A549 (cell line): ENCODE measurements around the gene NAP1L4. TPM values are rescaled to one million over a fixed set of nuclear protein-coding genes. Genes with fewer than 3 reads are reported as not detected.

Experiments
- ATAC-seq, 2 experiments: fragments of 200-7000 bp in 1 of 2; fragments of >200 bp in 1 of 2; cut with Nextera tagmentation in 1 of 2; cut with Tn5 transposase in 1 of 2; 3 replicates each; pipeline versions ENCODE4 v1.8.0 to v1.9.1; 2018 to 2020; ENCODE audit warnings: mild to moderate bottlenecking in 1 of 2, moderate library complexity in 1 of 2
- CTCF ChIA-PET: fragments of 300-600 bp; sonication (Branson Sonifier 250); formaldehyde crosslinking; extraction: SDS; loops from one replicate; lab custom pipeline; 2021; ENCODE audit warnings: antibody characterized with exemption, inconsistent platforms; lab: Yijun Ruan, JAX
- POLR2A ChIA-PET: fragments of 350-600 bp; formaldehyde crosslinking; extraction: SDS; loops from one replicate; lab custom pipeline; 2021; ENCODE audit warnings: antibody characterized with exemption, inconsistent platforms; lab: Yijun Ruan, JAX
- DNase-seq, 2 experiments: peaks; one replicate each; pipeline versions ENCODE4 v3.0.0 to v3.0.0-alpha.2; 2011 to 2016; ENCODE audit warnings: low read depth in 1 of 2, low spot score in 1 of 2
- FAIRE-seq: peaks from 2 replicates; lab custom pipeline; 2011; peaks lifted over from hg19 to GRCh38; lab: Jason Lieb, UNC
- H3K27ac ChIP-seq, 2 experiments: fragments of >200 bp; sonication (Bioruptor Twin); formaldehyde crosslinking; 3 replicates each; pipeline ENCODE4 v1.5.1; 2016 to 2017
- H3K4me1 ChIP-seq: fragments of >200 bp; sonication (Bioruptor Twin); formaldehyde crosslinking; 3 replicates; pipeline ENCODE4 v1.6.1; 2016
- H3K4me2 ChIP-seq: fragments of >200 bp; sonication (Bioruptor Twin); formaldehyde crosslinking; 3 replicates; pipeline ENCODE4 v1.6.1; 2016
- H3K4me3 ChIP-seq: fragments of >200 bp; sonication (Bioruptor Twin); formaldehyde crosslinking; 3 replicates; pipeline ENCODE4 v1.5.1; 2016
- H3K9me3 ChIP-seq: fragments of >200 bp; sonication (Bioruptor Twin); formaldehyde crosslinking; 3 replicates; pipeline ENCODE4 v1.6.1; 2016
- EHF ChIP-seq: fragments of 250-450 bp; sonication (Bioruptor Pico); IDR thresholded peaks from 2 replicates; pipeline ENCODE4 v1.5.0; 2020; ENCODE audit warnings: mild to moderate bottlenecking
- FOSL2 ChIP-seq, 2 experiments: fragments of 450-650 bp in 1 of 2; fragments of >200 bp in 1 of 2; sonication (Bioruptor Twin) in 1 of 2; formaldehyde crosslinking; IDR thresholded peaks; 2 replicates each; pipeline versions ENCODE4 v1.5.0 to v1.6.1; 2016 to 2020; ENCODE audit warnings: mild to moderate bottlenecking in 1 of 2, moderate library complexity in 1 of 2
- FOXS1 ChIP-seq: fragments of 250-450 bp; sonication (Bioruptor Pico); IDR thresholded peaks from 2 replicates; pipeline ENCODE4 v1.5.0; 2020; ENCODE audit warnings: mild to moderate bottlenecking, moderate library complexity
- HDAC2 ChIP-seq: fragments of 200-600 bp; sonication (generic); IDR thresholded peaks from 2 replicates; pipeline ENCODE4 v1.6.1; 2016
- HOXB13 ChIP-seq: fragments of 250-450 bp; sonication (Bioruptor Pico); IDR thresholded peaks from 2 replicates; pipeline ENCODE4 v1.5.0; 2020; ENCODE audit warnings: low read depth, mild to moderate bottlenecking, moderate library complexity
- HOXB5 ChIP-seq: fragments of 250-450 bp; sonication (Bioruptor Pico); IDR thresholded peaks from 2 replicates; pipeline ENCODE4 v1.5.0; 2020; ENCODE audit warnings: mild to moderate bottlenecking, moderate library complexity
- JUN ChIP-seq, 2 experiments: fragments of >200 bp; sonication (Bioruptor Twin); formaldehyde crosslinking; IDR thresholded peaks; 2 replicates in 1 of 2; 3 replicates in 1 of 2; pipeline ENCODE4 v1.6.1; 2016 to 2017
- JUNB ChIP-seq: fragments of >200 bp; sonication (Bioruptor Twin); formaldehyde crosslinking; IDR thresholded peaks from 2 replicates; pipeline ENCODE4 v1.6.1; 2016
- KDM5A ChIP-seq: fragments of 200-600 bp; sonication (generic); IDR thresholded peaks from 2 replicates; pipeline ENCODE4 v1.6.1; 2016; ENCODE audit warnings: antibody characterized with exemption, mild to moderate bottlenecking
- NPAS2 ChIP-seq: fragments of 250-450 bp; sonication (Bioruptor Pico); IDR thresholded peaks from 2 replicates; pipeline ENCODE4 v1.8.0; 2022; ENCODE audit warnings: mild to moderate bottlenecking, moderate library complexity, borderline replicate concordance
- RAD21 ChIP-seq, 2 experiments: fragments of >200 bp in 1 of 2; sonication (Bioruptor Twin) in 1 of 2; formaldehyde crosslinking in 1 of 2; IDR thresholded peaks in 1 of 2; conservative IDR thresholded peaks in 1 of 2; 2 replicates in 1 of 2; 3 replicates in 1 of 2; pipeline ENCODE4 v1.6.1; 2012 to 2018; ENCODE audit warnings: inconsistent platforms in 1 of 2
- RCOR1 ChIP-seq: fragments of 150-350 bp; IDR thresholded peaks from 2 replicates; pipeline ENCODE4 v1.6.1; 2014; ENCODE audit warnings: antibody characterized with exemption, low read length, low read depth
- SMC3 ChIP-seq: fragments of >200 bp; sonication (Bioruptor Twin); formaldehyde crosslinking; IDR thresholded peaks from 3 replicates; pipeline ENCODE4 v1.6.1; 2018; ENCODE audit warnings: inconsistent platforms
- TFCP2L1 ChIP-seq: fragments of 250-450 bp; sonication (Bioruptor Pico); IDR thresholded peaks from 2 replicates; pipeline ENCODE4 v1.5.0; 2021; ENCODE audit warnings: mild to moderate bottlenecking
- TP53 ChIP-seq: fragments of 250-450 bp; sonication (Bioruptor Pico); IDR thresholded peaks from 2 replicates; pipeline ENCODE4 v1.5.0; 2021; ENCODE audit warnings: mild to moderate bottlenecking, moderate library complexity
- WGBS: methylation state at CpG from one replicate; pipeline ENCODE4 v1.1.6; 2017; ENCODE audit errors: missing lambda C conversion rate; 5-methylcytosine and 5-hydroxymethylcytosine counted together
- polyA plus RNA-seq, 4 experiments: library from polyadenylated mRNA; depleted of rRNA in 3 of 4; stranded (reverse); fragments of >200 nt; fragmentation: RNase III in 1 of 4; extraction: RNeasy Plus Mini Kit Qiagen cat#74134 plus additional on column Dnase treatment in 1 of 4; gene quantifications; 2 replicates in 3 of 4; 3 replicates in 1 of 4; pipeline ENCODE4 v1.2.3, GENCODE V29; 2011 to 2017
- TF ChIP-seq, protein P1 (sequence below): fragments of 450-650 bp; IDR thresholded peaks from 2 replicates; pipeline ENCODE4 v1.6.1; 2014; ENCODE audit warnings: antibody characterized with exemption
- TF ChIP-seq, protein P2 (sequence below): IDR thresholded peaks from 2 replicates; pipeline ENCODE4 v1.6.1; 2012
- TF ChIP-seq, protein P3 (sequence below): fragments of >200 bp; sonication (Bioruptor Twin); formaldehyde crosslinking; IDR thresholded peaks from 3 replicates; pipeline ENCODE4 v1.6.1; 2016
- TF ChIP-seq, protein P4 (sequence below): fragments of >200 bp; sonication (Bioruptor Twin); formaldehyde crosslinking; IDR thresholded peaks from 3 replicates; pipeline ENCODE4 v1.5.1; 2016

NAP1L4 gene
- polyA plus RNA-seq, 2 of the 4 experiments (the other 2 are of a cell fraction), result 132 to 148 TPM

DNA sequence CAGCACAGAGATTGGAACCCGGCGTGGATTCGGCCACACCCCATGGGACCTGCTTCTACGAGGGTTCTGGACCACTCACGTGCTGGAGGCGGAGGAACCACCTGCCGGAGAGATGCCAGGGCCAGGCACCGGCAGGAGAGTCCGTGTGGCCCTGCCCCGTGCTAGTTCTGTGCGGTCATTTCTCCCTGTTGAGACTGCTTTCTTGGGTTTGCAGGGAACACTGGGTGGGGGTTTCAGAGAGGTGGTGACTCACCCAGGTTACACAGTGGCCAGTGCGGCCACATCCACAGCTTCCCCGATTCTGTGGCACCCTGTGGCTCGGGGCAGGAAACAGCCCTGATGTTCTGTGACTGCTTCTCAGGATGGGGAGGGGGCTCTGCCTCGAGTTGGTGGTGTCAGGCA is 59.3 kb downstream of the NAP1L4 start:
- POLR2A ChIA-PET, result interaction anchor here (1.3 kb wide), 1 partner anchor 10 kb away, joined by 3 read pairs; no protein-coding TSS in a partner anchor
- WGBS, result 58% methylated on average over 14 of the region's 15 CpGs
- DNase-seq, result no peak
- Histone ChIP-seq H3K4me3 (no peak overlapping the region), H3K9me3 (peaks cover 5% of the 10 kb centered on the region), H3K4me1 (peaks cover 20% of the 10 kb centered on the region)
- no peak for FAIRE-seq
- ATAC-seq, result no peak
- no peak for TF ChIP-seq FOSL2 (IDR thresholded peaks at IDR 0.05)
- peak; percentile 34; the same call in 1 of the 2 replicates for TF ChIP-seq FOSL2 (CRISPR knock-in tag; IDR thresholded peaks at IDR 0.05)
- TF ChIP-seq JUNB, result no peak
- TF ChIP-seq, all 56 proteins: peak for 1
- CTCF ChIA-PET, result interaction anchor here (0.6 to 9.5 kb wide), 7 partner anchors 11 to 466 kb away, joined by 3 to 75 read pairs (median 4); no protein-coding TSS in a partner anchor
- peak overlapping the region; percentile 54 for H3K4me2 ChIP-seq
- H3K27ac ChIP-seq, result peak overlapping the region; percentile 42 to 80; a peak in 5 of 6 replicates

DNA sequence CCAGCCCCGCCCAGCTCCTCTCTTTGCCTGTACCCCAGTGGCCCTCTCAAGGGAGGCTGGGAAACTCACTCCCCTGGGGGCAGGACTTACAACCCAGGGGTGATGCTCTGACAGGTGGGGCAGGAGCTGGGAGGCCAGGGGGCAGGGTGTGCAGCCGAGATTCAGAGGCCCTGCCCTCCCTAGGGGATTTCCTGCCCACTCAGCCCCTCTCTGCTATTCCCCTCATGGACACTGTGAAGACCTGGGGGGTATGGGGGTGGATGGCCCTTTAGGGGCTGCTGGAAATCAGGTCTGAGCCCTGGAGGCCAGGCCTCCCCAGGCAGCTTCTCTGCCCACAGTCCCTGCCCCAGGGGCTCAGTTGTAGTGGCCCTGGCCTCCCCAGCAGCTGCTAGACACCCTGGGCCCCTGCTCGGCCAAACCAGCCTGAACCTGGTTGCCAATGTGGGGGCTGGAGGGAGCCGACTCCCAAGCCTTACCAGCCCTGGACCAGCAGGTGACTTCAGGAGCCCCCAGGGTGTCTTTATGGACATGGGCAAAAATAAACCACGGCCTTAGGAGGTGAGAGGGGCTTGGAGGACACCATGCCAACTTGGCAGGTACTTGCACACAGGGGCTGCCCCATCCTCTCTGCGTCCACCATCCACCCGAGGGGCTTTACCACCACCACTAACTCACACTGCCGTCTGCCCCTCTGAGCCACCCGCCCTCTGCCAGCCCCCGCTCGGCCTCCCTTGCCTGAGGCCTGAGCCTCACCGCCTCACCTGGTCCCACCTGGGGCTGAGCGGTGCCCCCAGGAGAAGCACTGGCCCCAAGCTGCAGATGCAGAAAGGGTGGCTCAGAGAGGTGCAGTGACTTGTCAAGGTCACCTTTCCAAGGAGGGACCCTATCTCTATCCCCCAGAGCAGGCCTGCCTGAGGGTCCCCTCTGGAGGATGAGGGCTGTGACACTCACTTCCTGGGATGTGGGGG is 60.1 kb downstream of the NAP1L4 start:
- no peaks in the 10 kb centered on the region for H3K9me3 ChIP-seq
- DNase-seq, result no peak
- H3K4me3 ChIP-seq, result no peak overlapping the region
- H3K4me1 ChIP-seq, result peaks cover 27% of the 10 kb centered on the region
- ChIA-PET POLR2A (interaction anchor here (4.8 kb wide), 1 partner anchor 39 kb away, joined by 41 read pairs; no protein-coding TSS in a partner anchor), CTCF (interaction anchor here (0.5 to 9.5 kb wide), 14 partner anchors 11 to 467 kb away, joined by 3 to 75 read pairs (median 5); partner anchors contain the start of gene CDKN1C)
- WGBS, result 70% methylated on average over 10 of the region's 13 CpGs
- H3K4me2 ChIP-seq, result peak overlapping the region; percentile 54; the same call in 1 of the 3 replicates
- TF ChIP-seq, protein P1, sequence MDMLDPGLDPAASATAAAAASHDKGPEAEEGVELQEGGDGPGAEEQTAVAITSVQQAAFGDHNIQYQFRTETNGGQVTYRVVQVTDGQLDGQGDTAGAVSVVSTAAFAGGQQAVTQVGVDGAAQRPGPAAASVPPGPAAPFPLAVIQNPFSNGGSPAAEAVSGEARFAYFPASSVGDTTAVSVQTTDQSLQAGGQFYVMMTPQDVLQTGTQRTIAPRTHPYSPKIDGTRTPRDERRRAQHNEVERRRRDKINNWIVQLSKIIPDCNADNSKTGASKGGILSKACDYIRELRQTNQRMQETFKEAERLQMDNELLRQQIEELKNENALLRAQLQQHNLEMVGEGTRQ, result no peak
- no peak for ATAC-seq
- peak overlapping the region in 1 of 2 experiments; percentile 80; a peak in 4 of 6 replicates for H3K27ac ChIP-seq
- FAIRE-seq, result no peak

DNA sequence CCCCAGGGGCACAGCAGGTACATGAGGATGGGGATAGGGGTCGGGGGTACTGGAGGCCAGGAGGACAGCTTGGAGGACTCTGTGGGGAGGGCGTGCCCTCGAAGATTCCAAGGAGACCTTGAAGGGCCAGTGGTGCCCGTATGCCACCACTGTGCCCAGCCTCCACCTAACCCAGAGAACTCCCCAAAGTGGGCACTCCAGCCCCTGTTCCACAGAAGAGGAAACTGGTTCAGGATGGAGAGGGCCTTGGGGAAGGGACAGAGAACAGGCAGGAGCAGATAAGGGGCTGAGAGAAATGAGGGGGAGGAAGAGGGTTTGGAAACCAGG is 60.7 kb downstream of the NAP1L4 start:
- ATAC-seq (no peak), DNase-seq (no peak), FAIRE-seq (no peak)
- no peak for TF ChIP-seq JUN (IDR thresholded peaks at IDR 0.05)
- no peak for TF ChIP-seq SMC3
- TF ChIP-seq HOXB5 (CRISPR knock-in tag), result no peak
- TF ChIP-seq EHF (CRISPR knock-in tag), result no peak
- no peak for TF ChIP-seq NPAS2 (CRISPR knock-in tag)
- TF ChIP-seq, protein P2, sequence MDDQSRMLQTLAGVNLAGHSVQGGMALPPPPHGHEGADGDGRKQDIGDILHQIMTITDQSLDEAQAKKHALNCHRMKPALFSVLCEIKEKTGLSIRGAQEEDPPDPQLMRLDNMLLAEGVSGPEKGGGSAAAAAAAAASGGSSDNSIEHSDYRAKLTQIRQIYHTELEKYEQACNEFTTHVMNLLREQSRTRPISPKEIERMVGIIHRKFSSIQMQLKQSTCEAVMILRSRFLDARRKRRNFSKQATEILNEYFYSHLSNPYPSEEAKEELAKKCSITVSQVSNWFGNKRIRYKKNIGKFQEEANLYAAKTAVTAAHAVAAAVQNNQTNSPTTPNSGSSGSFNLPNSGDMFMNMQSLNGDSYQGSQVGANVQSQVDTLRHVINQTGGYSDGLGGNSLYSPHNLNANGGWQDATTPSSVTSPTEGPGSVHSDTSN, result no peak
- TF ChIP-seq TP53 (CRISPR knock-in tag), result no peak
- no peak for TF ChIP-seq JUNB
- H3K27ac ChIP-seq, result peak overlapping the region in 1 of 2 experiments; percentile 94; a peak in 2 of 6 replicates
- no peaks in the 10 kb centered on the region for H3K9me3 ChIP-seq
- CTCF ChIA-PET, result interaction anchor here (0.5 to 9.5 kb wide), 15 partner anchors 11 to 398 kb away, joined by 3 to 75 read pairs (median 6); partner anchors contain the start of gene CDKN1C
- POLR2A ChIA-PET, result interaction anchor here (4.8 kb wide), 1 partner anchor 38 kb away, joined by 41 read pairs; no protein-coding TSS in a partner anchor
- peak overlapping the region; percentile 93; the same call in 1 of the 3 replicates for H3K4me2 ChIP-seq
- H3K4me3 ChIP-seq, result no peak overlapping the region
- peaks cover 29% of the 10 kb centered on the region for H3K4me1 ChIP-seq
- 60% methylated on average over 4 of the region's 4 CpGs for WGBS

DNA sequence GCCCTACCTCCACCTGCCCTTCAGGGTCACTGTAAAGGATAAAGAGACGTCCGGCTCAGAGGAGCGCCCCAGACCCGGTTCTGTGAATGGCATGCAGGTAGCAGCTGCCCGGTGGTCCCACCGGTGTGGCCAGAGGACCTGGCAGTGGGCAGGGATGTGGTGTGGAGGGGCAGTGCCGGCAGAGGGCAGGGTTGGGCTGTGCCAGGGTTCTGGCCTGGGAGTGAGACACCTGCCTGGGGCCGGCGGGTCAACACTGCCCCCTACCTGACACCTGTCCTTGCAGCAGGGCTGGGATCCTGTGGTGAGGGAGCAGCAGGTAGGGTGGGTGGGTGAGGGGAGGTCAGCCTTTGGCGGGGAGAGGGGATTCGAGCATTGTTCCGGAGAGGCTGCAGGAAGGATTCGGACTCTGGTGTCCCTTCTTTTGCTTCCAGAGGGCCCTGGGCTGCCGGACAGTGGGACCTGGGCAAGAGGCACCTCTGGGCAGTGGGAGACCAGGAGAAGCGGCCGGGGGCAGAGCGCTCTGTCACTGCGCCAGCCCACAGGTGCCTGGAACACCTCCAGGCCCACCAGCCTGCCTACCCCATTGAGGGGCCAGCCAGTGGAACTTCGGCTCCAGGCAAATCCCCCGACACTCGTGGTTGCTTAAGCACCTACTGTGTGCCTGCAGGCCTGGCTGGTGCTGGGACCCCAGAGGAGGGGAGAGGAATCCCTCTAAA is 61.3 kb downstream of the NAP1L4 start:
- ATAC-seq (peak; percentile 45 to 78), FAIRE-seq (peak; percentile 18), DNase-seq (peak; percentile 86 to 90)
- ChIA-PET POLR2A (interaction anchor here (0.7 to 4.8 kb wide), 7 partner anchors 11 to 161 kb away, joined by 3 to 74 read pairs (median 16); a partner anchor contains a TSS), CTCF (interaction anchor here (0.7 to 9.5 kb wide), 43 partner anchors 8 to 398 kb away, joined by 3 to 75 read pairs (median 5); partner anchors contain the start of genes CDKN1C and NAP1L4)
- WGBS, result 26% methylated on average over 6 of the region's 21 CpGs
- Histone ChIP-seq H3K27ac (peak overlapping the region; percentile 92 to 94), H3K4me3 (peak overlapping the region; percentile 67), H3K4me2 (peak overlapping the region; percentile 93), H3K9me3 (no peaks in the 10 kb centered on the region), H3K4me1 (peaks cover 29% of the 10 kb centered on the region)
- TF ChIP-seq, protein P3, sequence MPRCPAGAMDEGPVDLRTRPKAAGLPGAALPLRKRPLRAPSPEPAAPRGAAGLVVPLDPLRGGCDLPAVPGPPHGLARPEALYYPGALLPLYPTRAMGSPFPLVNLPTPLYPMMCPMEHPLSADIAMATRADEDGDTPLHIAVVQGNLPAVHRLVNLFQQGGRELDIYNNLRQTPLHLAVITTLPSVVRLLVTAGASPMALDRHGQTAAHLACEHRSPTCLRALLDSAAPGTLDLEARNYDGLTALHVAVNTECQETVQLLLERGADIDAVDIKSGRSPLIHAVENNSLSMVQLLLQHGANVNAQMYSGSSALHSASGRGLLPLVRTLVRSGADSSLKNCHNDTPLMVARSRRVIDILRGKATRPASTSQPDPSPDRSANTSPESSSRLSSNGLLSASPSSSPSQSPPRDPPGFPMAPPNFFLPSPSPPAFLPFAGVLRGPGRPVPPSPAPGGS, result no peak
- TF ChIP-seq SMC3, result peak; percentile 90
- TF ChIP-seq, protein P4, sequence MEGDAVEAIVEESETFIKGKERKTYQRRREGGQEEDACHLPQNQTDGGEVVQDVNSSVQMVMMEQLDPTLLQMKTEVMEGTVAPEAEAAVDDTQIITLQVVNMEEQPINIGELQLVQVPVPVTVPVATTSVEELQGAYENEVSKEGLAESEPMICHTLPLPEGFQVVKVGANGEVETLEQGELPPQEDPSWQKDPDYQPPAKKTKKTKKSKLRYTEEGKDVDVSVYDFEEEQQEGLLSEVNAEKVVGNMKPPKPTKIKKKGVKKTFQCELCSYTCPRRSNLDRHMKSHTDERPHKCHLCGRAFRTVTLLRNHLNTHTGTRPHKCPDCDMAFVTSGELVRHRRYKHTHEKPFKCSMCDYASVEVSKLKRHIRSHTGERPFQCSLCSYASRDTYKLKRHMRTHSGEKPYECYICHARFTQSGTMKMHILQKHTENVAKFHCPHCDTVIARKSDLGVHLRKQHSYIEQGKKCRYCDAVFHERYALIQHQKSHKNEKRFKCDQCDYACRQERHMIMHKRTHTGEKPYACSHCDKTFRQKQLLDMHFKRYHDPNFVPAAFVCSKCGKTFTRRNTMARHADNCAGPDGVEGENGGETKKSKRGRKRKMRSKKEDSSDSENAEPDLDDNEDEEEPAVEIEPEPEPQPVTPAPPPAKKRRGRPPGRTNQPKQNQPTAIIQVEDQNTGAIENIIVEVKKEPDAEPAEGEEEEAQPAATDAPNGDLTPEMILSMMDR, result peak; percentile 98
- TF ChIP-seq KDM5A, result peak; percentile 30; the same call in 1 of the 2 replicates
- no peak for TF ChIP-seq HDAC2
- TF ChIP-seq FOSL2 (IDR thresholded peaks at IDR 0.05), result no peak
- TF ChIP-seq FOSL2 (CRISPR knock-in tag; IDR thresholded peaks at IDR 0.05), result 0 out of 2 replicates have a peak, but pooled peaks have one; percentile 15
- TF ChIP-seq TFCP2L1, result no peak
- no peak for TF ChIP-seq RCOR1
- no peak for TF ChIP-seq FOXS1 (CRISPR knock-in tag)
- no peak for TF ChIP-seq NPAS2 (CRISPR knock-in tag)
- peak; percentile 94 to 96 for TF ChIP-seq RAD21 (conservative IDR thresholded peaks at IDR 0.05 in 1 of 2, IDR thresholded peaks at IDR 0.05 in 1 of 2)
- no peak for TF ChIP-seq HOXB13 (CRISPR knock-in tag)
